Astrocyte (in vitro differentiated cells and primary cell): ENCODE results near the gene CAMK2D.

Experiments
- EZH2 ChIP-seq: IDR thresholded peaks from 2 replicates; pipeline ENCODE4 v1.6.1; 2012; ENCODE audit warnings: mild to moderate bottlenecking, low read length, inconsistent platforms; ENCODE audit not compliant: insufficient read depth
- TF ChIP-seq, protein P1 (sequence below): IDR thresholded peaks from 2 replicates; pipeline ENCODE4 v1.5.1; 2011; ENCODE audit warnings: low read depth, mild to moderate bottlenecking, inconsistent platforms, low read length, moderate library complexity; ENCODE audit not compliant: insufficient read depth

DNA sequence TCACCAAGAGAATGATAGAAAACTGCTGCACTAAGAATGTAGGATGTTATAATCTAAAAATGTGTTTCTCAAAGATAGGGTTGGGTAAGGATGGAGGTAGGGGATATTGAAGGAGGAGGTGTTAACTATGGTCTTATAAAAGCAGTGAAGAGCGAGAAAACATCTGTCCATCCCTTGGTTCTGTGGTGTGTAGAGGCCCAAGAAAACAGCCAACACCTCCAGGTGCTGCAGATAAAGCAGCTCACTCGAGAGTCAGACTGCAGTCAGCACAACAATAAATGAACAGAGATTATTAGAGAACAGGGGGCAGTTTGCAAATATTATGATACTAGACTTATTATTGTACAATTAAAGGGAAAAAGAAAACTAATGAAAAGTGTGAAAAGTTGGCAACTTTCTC, 141.5 kb downstream of the CAMK2D start:
- TF ChIP-seq, protein P1, sequence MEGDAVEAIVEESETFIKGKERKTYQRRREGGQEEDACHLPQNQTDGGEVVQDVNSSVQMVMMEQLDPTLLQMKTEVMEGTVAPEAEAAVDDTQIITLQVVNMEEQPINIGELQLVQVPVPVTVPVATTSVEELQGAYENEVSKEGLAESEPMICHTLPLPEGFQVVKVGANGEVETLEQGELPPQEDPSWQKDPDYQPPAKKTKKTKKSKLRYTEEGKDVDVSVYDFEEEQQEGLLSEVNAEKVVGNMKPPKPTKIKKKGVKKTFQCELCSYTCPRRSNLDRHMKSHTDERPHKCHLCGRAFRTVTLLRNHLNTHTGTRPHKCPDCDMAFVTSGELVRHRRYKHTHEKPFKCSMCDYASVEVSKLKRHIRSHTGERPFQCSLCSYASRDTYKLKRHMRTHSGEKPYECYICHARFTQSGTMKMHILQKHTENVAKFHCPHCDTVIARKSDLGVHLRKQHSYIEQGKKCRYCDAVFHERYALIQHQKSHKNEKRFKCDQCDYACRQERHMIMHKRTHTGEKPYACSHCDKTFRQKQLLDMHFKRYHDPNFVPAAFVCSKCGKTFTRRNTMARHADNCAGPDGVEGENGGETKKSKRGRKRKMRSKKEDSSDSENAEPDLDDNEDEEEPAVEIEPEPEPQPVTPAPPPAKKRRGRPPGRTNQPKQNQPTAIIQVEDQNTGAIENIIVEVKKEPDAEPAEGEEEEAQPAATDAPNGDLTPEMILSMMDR: no peak
- TF ChIP-seq EZH2: no peak
